ENCODE measurements around the gene AKR1B15. TPM values are rescaled to one million over a fixed set of nuclear protein-coding genes. Genes with fewer than 3 reads are reported as not detected.

Gene AKR1B15
- total and polyA plus RNA-seq, 11 donors: not detected

GRCh38 chr7:134627775-134628153, 78.9 kb downstream of the AKR1B15 start:
- TF ChIP-seq POLR2A (IDR thresholded peaks at IDR 0.05) (no peak), CTCF (IDR thresholded peaks at IDR 0.05) (no peak)
- Histone ChIP-seq H3K4me1 (no peaks in the 10 kb centered on the region), H3K9me3 (no peaks in the 10 kb centered on the region), H3K36me3 (no peaks in the 10 kb centered on the region), H3K4me3 (no peak overlapping the region), H3K27ac (no peak overlapping the region), H3K27me3 (peaks cover 0 to 26% (median 3%) of the 10 kb centered on the region in 9 donors)
- DNase-seq (no peak), ATAC-seq (no peak)
- 0% methylated on average over 1 of the region's 1 CpG for WGBS, 4 donors
- intact Hi-C loops (cut with DNase I): no loop called here

- TF ChIP-seq POLR2A (IDR thresholded peaks at IDR 0.05) (no peak), CTCF (IDR thresholded peaks at IDR 0.05) (no peak)
- H3K4me1 ChIP-seq: peaks cover 0 to 3% (median 0%) of the 10 kb centered on the region in 12 donors
- peaks cover 0 to 25% (median 3%) of the 10 kb centered on the region in 9 donors for H3K27me3 ChIP-seq
- H3K4me3 ChIP-seq: no peak overlapping the region
- no peak overlapping the region for H3K27ac ChIP-seq
- no peaks in the 10 kb centered on the region for H3K9me3 ChIP-seq
- no peaks in the 10 kb centered on the region for H3K36me3 ChIP-seq
- intact Hi-C loops (cut with DNase I): no loop called here
- no peak for ATAC-seq
- no peak for DNase-seq
Observed at GRCh38 chr7:134629445-134629844, 80.5 kb downstream of the AKR1B15 start.

Other genes starting within 250 kb of the AKR1B15 start
- 1 to 10 TPM; 3.8 to 8.6 (median 5.7) TPM for gene SLC35B4, start 232.2 kb upstream of the AKR1B15 start, total RNA-seq
- 1 to 10 TPM; 2.6 to 4.9 TPM for gene SLC35B4, start 232.2 kb upstream of the AKR1B15 start, polyA plus RNA-seq
- 100 to 1,000 TPM in 8 of 9 donors, 10 to 100 TPM in 1; 97.0 to 308 (median 185) TPM for gene AKR1B1, start 90.0 kb upstream of the AKR1B15 start, total RNA-seq
- 100 to 1,000 TPM; 163 to 335 TPM for gene AKR1B1, start 90.0 kb upstream of the AKR1B15 start, polyA plus RNA-seq
- under 1 TPM in 2 of 9 donors, not detected in 7; 0.44 to 0.57 TPM for gene AKR1B10, start 21.5 kb upstream of the AKR1B15 start, total RNA-seq
- gene AKR1B10, start 21.5 kb upstream of the AKR1B15 start, polyA plus RNA-seq: under 1 TPM in 1 of 2 donors, not detected in 1; 0.11 TPM
- gene BPGM, start 97.7 kb downstream of the AKR1B15 start, total RNA-seq: 10 to 100 TPM; 12.3 to 17.8 (median 14.9) TPM
- 10 to 100 TPM; 15.4 to 26.0 TPM for gene BPGM, start 97.7 kb downstream of the AKR1B15 start, polyA plus RNA-seq
- 100 to 1,000 TPM in 8 of 9 donors, 10 to 100 TPM in 1; 89.6 to 186 (median 130) TPM for gene CALD1, start 230.5 kb downstream of the AKR1B15 start, total RNA-seq
- gene CALD1, start 230.5 kb downstream of the AKR1B15 start, polyA plus RNA-seq: 100 to 1,000 TPM in 1 of 2 donors, 10 to 100 TPM in 1; 95.1 to 104 TPM

Measured in heart left ventricle (tissue), 16 donors.